Measurements from ENCODE around the gene RIPK1.

The RIPK1 gene

DNA sequence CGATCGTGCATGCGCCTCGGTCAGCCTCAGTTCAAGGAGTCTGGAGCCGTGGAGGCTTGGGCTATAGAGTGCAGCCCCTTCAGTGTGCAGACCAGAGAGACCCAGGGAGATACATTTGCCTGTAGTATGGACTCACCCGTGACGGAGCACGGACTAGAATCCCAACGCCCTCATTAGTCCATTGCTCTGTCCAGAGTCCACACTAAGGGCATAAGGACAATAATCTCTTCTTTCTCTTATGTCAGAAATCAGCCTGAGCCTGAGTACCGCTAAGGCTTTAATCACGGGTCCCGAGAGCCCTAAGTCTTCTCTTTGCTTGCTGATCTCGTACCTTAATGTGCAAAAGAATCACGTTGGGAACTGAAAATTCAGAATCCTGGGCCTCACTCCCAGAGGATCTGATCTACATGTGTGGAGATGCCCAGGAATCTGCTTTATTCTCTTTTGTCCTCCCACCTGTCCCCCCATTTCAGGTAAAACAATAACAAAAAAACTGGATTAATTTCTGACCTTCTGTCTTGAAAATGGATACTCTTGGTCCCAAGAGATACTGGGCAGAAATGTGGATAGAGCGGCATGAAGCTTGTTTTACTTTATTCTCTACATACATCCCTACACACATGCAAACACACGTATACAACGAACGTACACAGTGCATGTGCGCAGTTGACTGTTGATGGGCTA lies 50.9 kb downstream of the RIPK1 start:
- H3K4me2 ChIP-seq = peak overlapping the region; percentile 90
- TF ChIP-seq CTCF (conservative IDR thresholded peaks at IDR 0.05; ENCODE audit: low read depth, low read length) = no peak
- no peaks in the 10 kb centered on the region for H3K27me3 ChIP-seq (ENCODE audit: insufficient read depth, low read depth)
- H3K79me2 ChIP-seq (ENCODE audit: insufficient read depth, low read depth) = no peaks in the 10 kb centered on the region
- H3K9ac ChIP-seq = peak overlapping the region; percentile 59
- no peaks in the 10 kb centered on the region for H4K20me1 ChIP-seq (ENCODE audit: insufficient read depth)
- no peak overlapping the region for H3K27ac ChIP-seq
- H2AFZ ChIP-seq (ENCODE audit: low read depth) = peak overlapping the region; percentile 61
- peaks cover 26% of the 10 kb centered on the region for H3K4me1 ChIP-seq (ENCODE audit: low read depth, poor library complexity, severe bottlenecking)
- peak overlapping the region; percentile 44 for H3K4me3 ChIP-seq (IDR thresholded peaks at IDR 0.05; ENCODE audit: insufficient read depth, low read depth, low read length)
- H3K36me3 ChIP-seq (ENCODE audit: insufficient read depth) = no peaks in the 10 kb centered on the region

DNA sequence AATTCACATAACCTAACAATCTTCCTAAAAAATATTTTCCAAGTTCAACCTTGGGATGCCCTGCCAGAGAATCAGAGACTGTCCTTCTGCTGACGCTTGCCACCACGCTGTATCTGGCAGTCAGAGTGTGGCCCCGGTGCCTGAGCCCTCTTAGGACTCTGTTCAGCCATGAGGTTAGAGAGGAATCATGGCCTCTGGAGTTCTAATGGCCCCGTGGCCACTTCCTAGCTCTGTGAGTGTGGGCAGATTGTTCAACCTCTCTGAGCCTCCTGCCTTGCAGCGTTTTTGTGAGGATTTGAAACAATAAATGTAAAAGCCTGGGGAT lies 52.4 kb downstream of the RIPK1 start:
- Histone ChIP-seq H3K4me1 (ENCODE audit: low read depth, poor library complexity, severe bottlenecking) (peaks cover 26% of the 10 kb centered on the region), H3K27ac (no peak overlapping the region), H3K27me3 (ENCODE audit: insufficient read depth, low read depth) (no peaks in the 10 kb centered on the region), H2AFZ (ENCODE audit: low read depth) (no peak overlapping the region), H3K36me3 (ENCODE audit: insufficient read depth) (no peaks in the 10 kb centered on the region), H4K20me1 (ENCODE audit: insufficient read depth) (no peaks in the 10 kb centered on the region), H3K9ac (no peak overlapping the region), H3K79me2 (ENCODE audit: insufficient read depth, low read depth) (no peaks in the 10 kb centered on the region), H3K4me3 (IDR thresholded peaks at IDR 0.05; ENCODE audit: insufficient read depth, low read depth, low read length) (no peak overlapping the region), H3K4me2 (no peak overlapping the region)
- no peak for TF ChIP-seq CTCF (conservative IDR thresholded peaks at IDR 0.05; ENCODE audit: low read depth, low read length)

- Histone ChIP-seq H3K27me3 (ENCODE audit: insufficient read depth, low read depth) (no peaks in the 10 kb centered on the region), H3K36me3 (ENCODE audit: insufficient read depth) (no peaks in the 10 kb centered on the region), H3K27ac (no peak overlapping the region), H3K9ac (no peak overlapping the region), H4K20me1 (ENCODE audit: insufficient read depth) (no peaks in the 10 kb centered on the region), H3K79me2 (ENCODE audit: insufficient read depth, low read depth) (no peaks in the 10 kb centered on the region), H3K4me3 (IDR thresholded peaks at IDR 0.05; ENCODE audit: insufficient read depth, low read depth, low read length) (no peak overlapping the region), H2AFZ (ENCODE audit: low read depth) (no peak overlapping the region), H3K4me2 (no peak overlapping the region), H3K4me1 (ENCODE audit: low read depth, poor library complexity, severe bottlenecking) (peaks cover 17% of the 10 kb centered on the region)
- no peak for TF ChIP-seq CTCF (conservative IDR thresholded peaks at IDR 0.05; ENCODE audit: low read depth, low read length)
Measured at GRCh38 chr6:3122823-3123182, 54.5 kb downstream of the RIPK1 start.

DNA sequence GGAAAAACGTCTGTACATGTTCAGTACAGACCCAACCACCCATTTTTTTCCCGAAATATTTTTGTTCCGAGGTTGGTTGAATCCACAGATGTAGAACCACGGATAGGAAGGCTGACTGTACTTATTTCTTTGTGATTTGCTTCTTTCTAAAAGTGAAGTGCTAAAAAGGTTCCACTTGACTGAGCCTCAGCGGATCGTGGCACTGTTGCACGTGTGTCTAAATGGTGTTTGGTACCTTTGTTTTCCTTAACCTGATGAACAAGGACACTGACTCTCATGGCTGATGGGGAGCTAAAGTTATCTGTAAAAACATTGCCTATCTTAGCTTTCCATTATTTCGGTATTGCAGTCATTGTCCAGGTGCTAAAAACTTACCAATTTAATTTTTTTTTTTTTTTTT lies 56.4 kb downstream of the RIPK1 start:
- no peak for TF ChIP-seq CTCF (conservative IDR thresholded peaks at IDR 0.05; ENCODE audit: low read depth, low read length)
- no peak overlapping the region for H3K4me2 ChIP-seq

More for the DNA sequence above, 56.4 kb downstream of the RIPK1 start:
- H3K27ac ChIP-seq = no peak overlapping the region
- no peaks in the 10 kb centered on the region for H3K36me3 ChIP-seq (ENCODE audit: insufficient read depth)
- no peak overlapping the region for H3K9ac ChIP-seq
- H3K27me3 ChIP-seq (ENCODE audit: insufficient read depth, low read depth) = no peaks in the 10 kb centered on the region
- H4K20me1 ChIP-seq (ENCODE audit: insufficient read depth) = no peaks in the 10 kb centered on the region
- no peak overlapping the region for H2AFZ ChIP-seq (ENCODE audit: low read depth)
- H3K4me3 ChIP-seq (IDR thresholded peaks at IDR 0.05; ENCODE audit: insufficient read depth, low read depth, low read length) = no peak overlapping the region
- no peaks in the 10 kb centered on the region for H3K79me2 ChIP-seq (ENCODE audit: insufficient read depth, low read depth)
- H3K4me1 ChIP-seq (ENCODE audit: low read depth, poor library complexity, severe bottlenecking) = peaks cover 8% of the 10 kb centered on the region
